HG02840 (cell line): ENCODE measurements around the gene DPP6.

ENCODE experiments used
- ATAC-seq: cut with Tn5 transposase; IDR thresholded peaks from one replicate; pipeline ENCODE4 v1.9.1; 2021; ENCODE audit warnings: mild to moderate bottlenecking, moderate library complexity, moderate number of reproducible peaks; ENCODE audit not compliant: unreplicated experiment, low FRiP score

The DPP6 gene

DNA sequence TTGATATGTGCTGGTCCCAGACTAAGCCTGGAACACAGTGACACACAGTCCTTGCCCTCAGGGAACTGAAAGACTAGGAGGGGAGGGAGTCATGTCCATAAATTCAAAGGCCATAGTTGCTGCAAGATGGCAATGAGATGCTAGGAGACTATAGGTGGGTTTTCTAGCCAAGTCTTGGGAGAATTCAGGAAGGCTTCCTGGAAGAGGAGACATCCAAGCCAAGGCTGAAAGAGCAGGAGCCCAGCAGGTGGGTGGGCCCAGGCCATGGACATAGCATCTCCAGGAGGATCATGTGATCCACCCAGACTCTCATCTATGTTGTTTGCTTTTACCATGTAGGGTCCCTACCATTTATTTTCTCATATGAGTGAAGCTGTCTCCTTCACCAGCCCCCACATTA, 335.1 kb downstream of the DPP6 start:
- no peak for ATAC-seq

DNA sequence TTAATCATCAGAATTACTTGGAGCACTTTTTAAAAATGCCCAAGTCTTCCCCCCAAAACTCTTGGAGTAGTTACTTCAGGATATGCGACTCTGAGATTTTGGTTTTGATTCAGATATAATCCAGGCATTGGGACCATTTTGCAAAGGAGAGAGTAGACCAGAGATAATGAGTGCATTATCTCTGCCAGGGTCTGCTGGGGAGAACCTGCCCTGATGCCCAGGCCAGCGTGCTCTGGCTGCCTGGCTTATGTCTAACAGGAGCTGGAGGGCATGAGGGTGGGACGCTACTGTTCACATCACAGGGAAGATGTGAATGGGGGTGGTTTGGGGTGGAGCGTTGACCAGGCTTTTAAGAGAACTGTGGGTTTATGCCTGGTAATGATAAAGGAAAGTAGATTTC, 336.2 kb downstream of the DPP6 start:
- ATAC-seq: no peak

DNA sequence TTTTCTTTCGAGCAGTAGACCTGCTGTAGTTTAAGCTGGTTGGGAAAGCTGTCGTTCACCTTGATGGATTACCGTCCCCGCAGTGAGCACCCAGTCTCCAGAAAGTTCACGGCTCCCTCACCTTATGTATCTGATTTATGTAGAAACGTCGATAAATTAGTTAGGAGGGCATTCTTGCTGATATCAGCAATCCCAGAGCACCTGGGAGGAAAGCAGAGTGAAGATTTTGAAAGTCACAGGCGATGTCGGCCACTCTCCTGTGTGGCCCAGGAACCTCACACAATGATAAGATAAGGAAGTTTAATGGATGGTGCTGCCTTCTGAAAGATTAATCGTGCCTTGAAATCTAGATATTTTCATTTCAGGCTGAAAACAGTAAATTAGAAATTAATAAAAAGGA, 336.8 kb downstream of the DPP6 start:
- no peak for ATAC-seq

- no peak for ATAC-seq
Observed at GRCh38 chr7:154390961-154391360, 338.8 kb downstream of the DPP6 start.

- ATAC-seq: no peak
Observed at GRCh38 chr7:154394804-154395203, 342.6 kb downstream of the DPP6 start.

DNA sequence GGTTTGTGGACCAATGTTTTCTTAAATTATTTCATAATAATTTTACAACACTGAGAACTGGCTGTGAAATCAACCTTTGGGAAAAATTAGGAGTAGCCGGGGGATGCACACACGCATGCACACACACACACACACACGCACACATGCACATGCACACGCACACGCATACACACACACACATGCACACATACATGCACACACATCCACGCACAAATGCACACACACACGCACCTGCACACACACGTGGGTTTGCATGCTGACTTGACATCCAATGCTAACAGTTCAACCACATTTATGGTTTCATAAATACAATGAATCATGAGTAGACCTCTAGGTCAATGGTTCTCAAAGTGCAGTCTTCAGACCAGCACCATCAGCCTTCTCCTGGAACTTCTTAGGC, 354.1 kb downstream of the DPP6 start:
- no peak for ATAC-seq

- ATAC-seq: no peak
Observed at GRCh38 chr7:154409703-154410311, 357.6 kb downstream of the DPP6 start.

DNA sequence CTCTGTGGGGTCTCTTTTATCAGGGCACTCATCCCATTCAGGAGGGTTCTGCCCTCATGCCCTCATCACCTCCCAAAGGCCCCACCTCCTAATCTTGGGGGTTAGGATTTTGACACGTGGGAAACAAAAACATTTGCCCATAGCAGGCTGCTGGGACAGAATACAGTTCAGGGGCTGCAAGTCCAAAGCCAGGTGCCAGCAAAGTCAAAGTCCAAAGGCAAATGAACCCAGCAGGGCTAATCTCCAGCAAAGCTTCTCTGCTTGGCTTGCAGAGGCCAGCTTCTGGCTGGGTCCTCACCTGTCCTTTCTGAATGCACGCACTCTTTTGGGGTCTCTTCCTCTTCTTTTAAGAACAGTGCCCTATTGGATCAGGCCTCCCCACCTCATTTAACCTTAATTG, 359.9 kb downstream of the DPP6 start:
- ATAC-seq: no peak

DNA sequence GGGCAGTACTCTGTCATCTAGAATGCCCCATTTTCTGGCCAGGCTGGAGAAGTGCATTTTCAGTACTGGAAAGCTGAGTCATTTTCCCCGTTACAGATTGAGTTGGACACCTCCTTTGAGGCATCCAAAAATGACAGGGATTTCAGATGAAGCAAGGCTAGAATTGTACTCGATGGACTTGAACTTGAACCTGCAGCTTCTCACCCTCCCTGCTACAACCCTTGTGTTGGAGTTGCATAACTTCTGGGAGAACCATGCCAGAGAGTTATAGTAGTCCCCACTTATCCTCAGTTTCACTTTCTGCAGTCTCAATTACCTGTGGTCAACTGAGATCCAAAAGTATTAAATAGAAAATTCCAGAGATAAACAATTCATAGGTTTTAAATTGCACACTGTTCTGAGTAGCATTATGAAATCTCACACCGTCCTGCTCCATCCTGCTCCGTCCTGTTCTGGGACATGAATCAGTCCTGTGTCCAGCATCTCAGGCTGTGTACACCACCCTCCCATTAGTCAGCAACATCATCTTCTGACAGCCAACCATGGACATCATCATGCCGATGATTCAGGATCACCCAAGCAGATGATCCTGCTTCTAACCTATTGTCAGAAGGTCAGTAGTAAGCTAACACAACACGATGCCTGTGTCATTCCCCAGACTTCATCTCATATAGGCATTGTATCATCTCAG, 363.7 kb downstream of the DPP6 start:
- ATAC-seq: no peak

GRCh38 chr7:154416714-154417113, 364.5 kb downstream of the DPP6 start:
- ATAC-seq: no peak

DNA sequence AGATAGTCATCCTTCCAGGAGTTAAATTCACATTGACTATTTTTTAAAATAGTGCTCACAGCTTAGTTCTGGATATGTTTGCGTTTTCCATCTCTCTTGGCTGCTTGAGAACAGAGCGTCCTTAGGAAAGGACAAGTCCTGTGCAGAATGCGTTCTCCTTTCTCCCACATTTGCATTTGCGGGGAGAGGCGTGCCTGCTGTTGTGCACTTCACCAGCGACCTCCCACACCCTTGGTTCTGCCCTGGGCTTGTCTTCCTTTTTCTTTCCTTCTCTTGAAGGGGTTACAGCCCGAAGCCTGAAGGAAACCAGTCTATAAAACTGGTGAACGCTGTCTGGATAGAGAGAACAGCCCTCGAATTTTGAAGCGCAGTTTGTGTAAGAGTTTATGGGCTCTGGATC, 367.1 kb downstream of the DPP6 start:
- ATAC-seq: no peak

- ATAC-seq: no peak
Observed at GRCh38 chr7:154423231-154423630, 371.0 kb downstream of the DPP6 start.

GRCh38 chr7:154424350-154424749, 372.2 kb downstream of the DPP6 start:
- no peak for ATAC-seq

DNA sequence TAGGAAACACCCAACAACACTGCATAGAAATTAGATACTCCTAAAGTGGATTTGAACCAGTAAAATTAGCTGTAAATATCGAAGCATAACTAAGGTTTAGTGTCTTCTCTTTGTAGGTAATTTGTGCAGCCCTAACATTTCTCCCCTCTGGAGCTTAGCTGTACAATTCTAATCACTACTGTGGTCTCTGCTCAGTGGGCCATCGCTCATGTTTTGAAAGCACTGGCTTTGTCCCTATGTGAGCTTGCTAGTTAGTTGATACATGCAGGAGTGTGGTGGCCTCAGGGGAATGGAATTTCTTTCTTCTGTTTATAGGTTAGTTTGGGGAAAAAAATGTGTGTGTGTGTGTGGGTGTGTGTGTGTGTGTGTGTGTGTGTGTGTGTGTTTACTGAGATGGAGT, 373.1 kb downstream of the DPP6 start:
- no peak for ATAC-seq

DNA sequence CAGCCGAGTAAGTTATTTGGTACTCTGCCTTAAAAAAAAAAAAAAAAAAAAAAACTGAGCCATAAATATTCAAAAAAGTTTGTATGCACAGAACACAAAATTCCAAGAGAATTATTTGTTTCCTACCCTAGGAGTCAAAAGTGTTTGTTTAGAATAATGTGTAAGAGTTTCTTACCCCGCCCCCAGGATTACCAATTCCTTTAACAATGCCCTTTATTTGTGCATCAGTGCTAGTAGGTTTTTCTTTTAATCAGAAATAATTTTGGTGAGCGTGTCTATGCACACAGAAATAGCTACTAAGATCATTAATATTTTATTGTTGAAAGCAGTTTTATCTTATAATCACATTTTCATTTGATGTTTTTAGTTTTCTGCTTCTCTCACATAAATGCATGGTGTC, 374.6 kb downstream of the DPP6 start:
- no peak for ATAC-seq

DNA sequence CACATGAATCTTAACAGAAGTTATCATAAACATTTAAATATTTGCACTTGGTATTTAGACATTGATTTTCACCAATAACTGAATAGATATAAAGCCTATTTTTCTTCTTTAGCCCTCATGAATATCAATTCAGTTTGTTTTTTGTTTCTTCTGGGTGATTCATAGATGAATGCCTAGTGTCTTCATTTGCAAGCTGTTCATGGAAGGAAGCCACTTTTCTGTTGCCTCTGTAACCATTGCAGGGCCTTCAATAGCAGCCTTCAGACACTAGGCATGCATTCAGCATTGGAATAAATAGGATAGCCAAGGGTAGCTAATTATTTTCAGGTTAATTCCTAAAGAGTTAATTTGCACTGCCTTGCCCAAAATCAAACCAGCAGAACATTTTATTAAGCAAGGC, 375.3 kb downstream of the DPP6 start:
- no peak for ATAC-seq

DNA sequence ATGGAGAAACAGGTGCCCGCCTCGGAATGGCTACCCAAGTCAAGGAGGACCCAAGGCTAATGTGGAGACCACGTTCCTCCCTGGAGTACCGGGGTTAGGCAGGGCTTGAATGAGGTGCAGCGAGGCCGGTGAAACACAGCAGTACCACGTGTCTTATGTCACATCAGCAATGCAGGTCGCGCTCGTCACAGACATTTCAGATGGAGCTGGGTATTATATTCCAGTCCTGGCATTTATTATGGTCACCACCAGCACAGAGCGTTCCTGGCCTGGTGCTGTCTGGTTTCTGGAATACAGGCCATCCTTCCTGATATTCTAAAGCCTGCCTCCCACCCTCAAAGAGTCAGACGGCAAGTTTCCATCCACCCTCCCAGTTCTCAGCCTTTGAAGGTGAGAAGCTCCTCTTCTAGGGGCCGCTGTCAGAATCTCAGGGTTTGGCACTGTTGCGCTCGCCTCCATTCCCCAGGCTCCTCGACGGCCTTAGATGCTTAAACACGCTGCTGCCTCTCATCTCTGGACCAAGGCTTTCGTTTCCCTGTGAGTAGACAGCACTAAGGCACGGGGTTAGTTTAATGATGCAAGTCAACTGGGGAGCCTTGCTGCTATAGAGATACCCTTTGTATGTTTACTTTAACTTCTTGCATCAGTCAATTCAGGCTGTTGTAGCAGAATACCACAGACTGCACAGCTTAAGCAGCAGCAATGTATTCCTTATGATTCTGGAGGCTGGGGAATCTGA, 377.6 kb downstream of the DPP6 start:
- ATAC-seq: no peak

- no peak for ATAC-seq
Observed at GRCh38 chr7:154430640-154431039, 378.4 kb downstream of the DPP6 start.

DNA sequence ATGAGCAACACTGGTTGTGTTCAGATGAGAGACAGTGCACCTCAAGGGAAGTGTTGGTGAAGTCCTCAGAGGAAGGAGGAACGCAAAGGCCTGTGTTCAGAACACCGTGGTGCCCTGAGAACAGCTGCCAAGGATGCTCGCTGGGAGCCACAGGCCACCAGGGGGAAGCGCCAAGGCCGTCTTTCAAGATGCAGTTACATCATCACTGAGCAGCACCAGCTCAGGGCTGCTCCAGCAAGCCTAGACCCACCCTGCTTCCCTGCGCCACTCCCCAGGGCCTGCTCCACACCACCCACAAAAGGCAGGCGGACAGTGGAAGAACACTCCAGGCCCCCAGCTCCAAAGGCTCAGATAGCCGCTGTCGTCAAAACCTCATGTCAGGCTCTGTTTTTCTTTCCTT, 378.8 kb downstream of the DPP6 start:
- no peak for ATAC-seq

DNA sequence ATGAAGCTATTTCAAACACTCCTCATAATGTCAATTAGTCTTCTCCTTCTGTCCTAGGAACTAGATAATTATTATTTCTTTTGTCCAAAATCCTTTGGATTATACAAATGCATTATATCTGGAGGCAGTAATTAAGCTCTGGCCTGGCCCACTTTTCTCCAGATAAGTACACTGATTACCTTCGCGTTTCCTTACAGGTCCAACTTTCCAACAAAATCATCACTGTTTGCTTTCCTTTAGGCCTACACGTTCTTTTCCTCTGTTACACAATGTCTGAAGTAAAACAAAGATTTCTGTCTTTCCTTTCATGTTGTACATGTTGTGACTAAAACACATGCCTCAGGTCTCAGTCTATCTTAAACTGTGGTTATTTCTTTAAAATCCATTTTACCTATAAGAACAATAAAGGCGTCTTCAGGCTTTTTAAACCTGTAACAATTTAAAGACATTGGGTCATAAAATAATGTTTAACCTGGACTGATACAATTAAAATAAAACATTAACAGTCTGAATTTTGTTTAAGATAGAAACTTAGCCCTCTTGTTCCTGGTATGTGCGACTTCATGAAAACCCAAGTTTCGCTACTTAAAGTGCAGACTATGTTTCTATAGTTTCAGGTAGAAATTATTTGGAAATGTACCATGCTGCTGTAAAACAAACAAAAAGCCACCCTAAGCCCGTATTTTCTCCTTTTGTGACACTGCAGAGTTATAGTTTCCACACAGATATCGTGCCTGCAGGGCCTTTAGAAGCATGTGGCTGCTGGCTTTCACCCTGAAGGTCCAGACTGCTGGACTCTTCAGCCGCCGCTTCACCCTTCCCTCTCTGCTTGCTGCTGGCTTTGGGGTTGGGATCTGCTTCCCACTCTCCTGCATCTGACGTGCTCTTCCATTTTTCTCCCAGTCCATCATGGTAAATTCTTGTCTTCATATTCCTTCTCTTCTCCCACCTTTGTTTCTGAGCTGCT, 381.7 kb downstream of the DPP6 start:
- no peak for ATAC-seq

- ATAC-seq: no peak
Observed at GRCh38 chr7:154436560-154436959, 384.4 kb downstream of the DPP6 start.
